OCI-LY7 (cell line): ENCODE data around the gene LMAN2L.

Experiments
- EZH2phosphoT487 ChIP-seq: fragments of 200-600 bp; sonication (generic); IDR thresholded peaks from 2 replicates; pipeline ENCODE4 v1.6.1; 2018; ENCODE audit warnings: low read depth, borderline replicate concordance, mild to moderate bottlenecking, mixed run types, antibody characterized with exemption, low read length, moderate library complexity, mixed read lengths
- TF ChIP-seq, protein P1 (sequence below): fragments of 200-600 bp; sonication (generic); conservative IDR thresholded peaks from 2 replicates; pipeline ENCODE4 v1.5.1; 2014; ENCODE audit warnings: mild to moderate bottlenecking, antibody characterized with exemption, low read length, moderate library complexity, mixed read lengths

DNA sequence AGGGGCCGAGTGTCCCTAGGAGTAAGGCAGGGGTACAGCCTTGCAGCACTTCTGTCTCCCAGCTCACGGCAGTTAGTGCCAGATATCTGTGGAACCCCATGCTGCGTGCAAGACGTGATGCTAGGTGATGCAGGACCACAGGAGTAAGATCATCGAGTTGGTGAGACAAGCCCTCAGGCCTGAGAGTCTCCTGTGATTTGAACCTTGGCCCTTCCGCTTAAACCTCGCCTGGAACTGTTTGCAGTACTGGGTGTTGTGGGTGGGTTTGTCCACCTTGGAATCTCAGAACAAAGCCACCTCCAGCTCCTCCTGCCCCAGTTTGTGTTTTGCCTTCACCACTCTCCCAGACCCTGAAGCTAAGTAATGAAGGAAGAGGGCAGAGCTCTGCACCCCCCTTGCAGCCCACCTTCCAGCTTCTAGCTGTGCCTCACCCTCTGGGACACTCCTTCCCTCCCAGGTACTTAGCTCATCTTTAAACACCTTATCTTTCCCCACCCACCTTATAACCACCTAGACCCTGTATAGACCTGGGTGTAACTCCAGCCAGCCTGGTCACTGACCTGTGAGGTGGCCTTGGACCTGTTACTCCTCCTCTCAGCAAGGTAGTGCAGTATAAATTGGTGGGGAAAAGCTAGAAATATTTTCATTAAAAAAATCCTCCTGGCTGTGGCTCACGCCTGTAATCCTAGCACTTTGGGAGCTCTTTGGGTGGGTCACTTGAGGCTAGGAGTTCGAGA is 27.4 kb upstream of the LMAN2L start:
- TF ChIP-seq, protein P1, sequence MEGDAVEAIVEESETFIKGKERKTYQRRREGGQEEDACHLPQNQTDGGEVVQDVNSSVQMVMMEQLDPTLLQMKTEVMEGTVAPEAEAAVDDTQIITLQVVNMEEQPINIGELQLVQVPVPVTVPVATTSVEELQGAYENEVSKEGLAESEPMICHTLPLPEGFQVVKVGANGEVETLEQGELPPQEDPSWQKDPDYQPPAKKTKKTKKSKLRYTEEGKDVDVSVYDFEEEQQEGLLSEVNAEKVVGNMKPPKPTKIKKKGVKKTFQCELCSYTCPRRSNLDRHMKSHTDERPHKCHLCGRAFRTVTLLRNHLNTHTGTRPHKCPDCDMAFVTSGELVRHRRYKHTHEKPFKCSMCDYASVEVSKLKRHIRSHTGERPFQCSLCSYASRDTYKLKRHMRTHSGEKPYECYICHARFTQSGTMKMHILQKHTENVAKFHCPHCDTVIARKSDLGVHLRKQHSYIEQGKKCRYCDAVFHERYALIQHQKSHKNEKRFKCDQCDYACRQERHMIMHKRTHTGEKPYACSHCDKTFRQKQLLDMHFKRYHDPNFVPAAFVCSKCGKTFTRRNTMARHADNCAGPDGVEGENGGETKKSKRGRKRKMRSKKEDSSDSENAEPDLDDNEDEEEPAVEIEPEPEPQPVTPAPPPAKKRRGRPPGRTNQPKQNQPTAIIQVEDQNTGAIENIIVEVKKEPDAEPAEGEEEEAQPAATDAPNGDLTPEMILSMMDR: no peak
- TF ChIP-seq EZH2phosphoT487: no peak
